Astrocyte of the spinal cord (primary cell): ENCODE results near the gene B3GLCT.

Experiments
- DNase-seq: peaks from one replicate; pipeline ENCODE4 v3.0.0; 2011; ENCODE audit warnings: low read depth, low spot score
- H3K4me3 ChIP-seq: 2 replicates; pipeline ENCODE4 v1.5.1; 2011; ENCODE audit warnings: low read depth, mild to moderate bottlenecking, low read length, moderate library complexity
- in situ Hi-C: cut with HindIII; loops from 2 replicates; pipeline ENCODE4 v1.10.0; 2017; ENCODE audit warnings: low sequenced_read_pairs
- TF ChIP-seq, protein P1 (sequence below): IDR thresholded peaks from 2 replicates; pipeline ENCODE4 v1.5.1; 2012; ENCODE audit warnings: low read depth, mild to moderate bottlenecking, low read length, inconsistent platforms

The B3GLCT gene

GRCh38 chr13:31372454-31372853 lies 172.7 kb downstream of the B3GLCT start:
- DNase-seq = no peak
- TF ChIP-seq, protein P1, sequence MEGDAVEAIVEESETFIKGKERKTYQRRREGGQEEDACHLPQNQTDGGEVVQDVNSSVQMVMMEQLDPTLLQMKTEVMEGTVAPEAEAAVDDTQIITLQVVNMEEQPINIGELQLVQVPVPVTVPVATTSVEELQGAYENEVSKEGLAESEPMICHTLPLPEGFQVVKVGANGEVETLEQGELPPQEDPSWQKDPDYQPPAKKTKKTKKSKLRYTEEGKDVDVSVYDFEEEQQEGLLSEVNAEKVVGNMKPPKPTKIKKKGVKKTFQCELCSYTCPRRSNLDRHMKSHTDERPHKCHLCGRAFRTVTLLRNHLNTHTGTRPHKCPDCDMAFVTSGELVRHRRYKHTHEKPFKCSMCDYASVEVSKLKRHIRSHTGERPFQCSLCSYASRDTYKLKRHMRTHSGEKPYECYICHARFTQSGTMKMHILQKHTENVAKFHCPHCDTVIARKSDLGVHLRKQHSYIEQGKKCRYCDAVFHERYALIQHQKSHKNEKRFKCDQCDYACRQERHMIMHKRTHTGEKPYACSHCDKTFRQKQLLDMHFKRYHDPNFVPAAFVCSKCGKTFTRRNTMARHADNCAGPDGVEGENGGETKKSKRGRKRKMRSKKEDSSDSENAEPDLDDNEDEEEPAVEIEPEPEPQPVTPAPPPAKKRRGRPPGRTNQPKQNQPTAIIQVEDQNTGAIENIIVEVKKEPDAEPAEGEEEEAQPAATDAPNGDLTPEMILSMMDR = no peak
- in situ Hi-C loops = no loop called here
- no peak overlapping the region for H3K4me3 ChIP-seq

DNA sequence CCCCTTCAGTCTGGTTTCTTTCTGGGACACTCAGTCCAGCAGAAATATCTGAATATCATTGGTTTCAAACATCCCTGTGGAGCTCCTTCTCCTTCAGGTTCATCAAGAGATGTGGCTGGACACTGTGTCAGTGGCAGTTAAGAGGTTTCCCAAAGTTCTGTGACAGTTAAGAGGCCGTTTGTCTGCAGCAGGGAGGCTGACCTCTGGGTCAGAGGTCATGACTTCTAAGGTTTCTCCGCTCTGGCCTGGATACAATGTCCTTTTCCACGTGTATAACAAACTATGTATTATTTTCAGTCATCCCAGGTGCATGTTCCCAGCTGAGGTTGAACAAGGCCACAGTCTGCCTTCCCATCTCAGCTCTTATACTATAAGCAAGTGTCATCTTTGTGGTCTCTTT lies 174.9 kb downstream of the B3GLCT start:
- no peak overlapping the region for H3K4me3 ChIP-seq
- TF ChIP-seq, protein P1 = no peak
- in situ Hi-C loops = no loop called here
- DNase-seq = no peak

DNA sequence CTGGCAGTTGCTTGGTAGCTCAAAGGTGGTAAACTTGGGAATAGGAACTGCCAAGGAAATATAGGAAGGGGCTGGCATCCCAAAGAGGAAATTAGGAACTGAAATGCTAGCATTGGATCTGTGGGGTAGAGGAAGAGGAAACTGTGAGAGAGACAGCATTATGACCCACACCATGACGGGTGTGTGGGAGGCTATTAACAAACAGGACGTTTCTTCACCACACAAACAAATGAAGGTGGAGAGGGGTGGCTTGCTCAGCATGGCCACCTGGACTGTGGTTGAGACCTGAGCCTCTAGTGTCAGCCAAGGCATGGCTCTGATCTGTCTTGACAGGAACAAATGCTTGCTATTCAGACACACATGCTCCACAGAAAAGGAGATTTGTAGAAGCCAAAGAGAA lies 178.2 kb downstream of the B3GLCT start:
- TF ChIP-seq, protein P1 = no peak
- H3K4me3 ChIP-seq = no peak overlapping the region
- in situ Hi-C loops = no loop called here
- no peak for DNase-seq

- in situ Hi-C loops = no loop called here
Measured at GRCh38 chr13:31380715-31381114, 180.9 kb downstream of the B3GLCT start.

More at GRCh38 chr13:31380715-31381114, 180.9 kb downstream of the B3GLCT start:
- DNase-seq = no peak
- TF ChIP-seq, protein P1 = no peak
- H3K4me3 ChIP-seq = no peak overlapping the region
